ENCODE data around the gene IL20RA.

IL20RA gene

DNA sequence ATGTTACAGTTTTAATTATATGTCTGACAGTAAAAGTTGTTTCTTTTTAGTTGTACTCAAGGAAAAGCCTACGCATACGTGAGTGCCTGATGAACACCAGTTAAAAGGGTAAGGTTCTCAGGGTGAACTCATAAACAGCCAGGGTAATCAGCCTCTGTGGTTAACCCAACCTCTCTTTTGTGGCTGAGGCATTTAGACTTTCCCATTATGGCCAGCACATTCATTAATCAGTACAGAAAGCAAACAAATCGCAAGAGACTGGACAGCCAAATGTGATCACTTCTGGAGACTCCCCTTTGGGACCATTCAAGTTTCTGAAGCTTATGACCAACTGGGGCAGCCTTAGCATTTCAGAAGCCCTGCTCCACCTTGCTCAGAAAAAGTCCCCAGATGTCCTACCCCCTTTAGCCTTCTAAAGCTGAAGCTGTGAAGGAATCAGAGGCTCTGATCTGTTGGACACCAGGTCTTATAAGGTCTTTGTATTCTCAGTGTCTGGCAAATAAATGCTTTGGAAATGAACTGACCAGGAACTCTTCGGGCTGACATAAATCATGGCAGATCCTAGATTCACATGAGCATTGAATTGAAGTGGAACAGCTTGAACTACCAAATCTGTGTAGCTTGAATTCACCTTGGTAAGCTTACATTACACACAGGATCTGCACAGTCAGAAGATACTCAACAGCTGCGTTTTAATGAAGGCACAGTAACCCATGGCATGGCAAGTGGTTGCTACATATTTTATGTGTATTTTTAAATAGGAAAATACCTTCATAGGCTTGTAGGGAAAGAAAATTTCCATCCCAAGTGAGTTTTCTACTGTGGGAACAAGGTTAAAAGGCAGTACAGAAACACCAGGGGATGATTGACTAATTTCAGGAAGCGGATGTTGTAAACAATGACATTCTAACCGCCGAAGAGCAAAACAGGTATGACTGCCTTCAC is 18.7 kb downstream of the IL20RA start:
- H3K4me1 Mint-ChIP-seq (ENCODE audit: low read depth): peaks cover 6% of the 10 kb centered on the region
- H3K4me3 Mint-ChIP-seq: no peak overlapping the region
- no peaks in the 10 kb centered on the region for H3K36me3 Mint-ChIP-seq (ENCODE audit: low read depth)
- H3K27me3 Mint-ChIP-seq: peaks cover 67% of the 10 kb centered on the region
- DNase-seq: no peak
- H3K9me3 Mint-ChIP-seq: no peaks in the 10 kb centered on the region
- H3K27ac Mint-ChIP-seq: no peak overlapping the region

DNA sequence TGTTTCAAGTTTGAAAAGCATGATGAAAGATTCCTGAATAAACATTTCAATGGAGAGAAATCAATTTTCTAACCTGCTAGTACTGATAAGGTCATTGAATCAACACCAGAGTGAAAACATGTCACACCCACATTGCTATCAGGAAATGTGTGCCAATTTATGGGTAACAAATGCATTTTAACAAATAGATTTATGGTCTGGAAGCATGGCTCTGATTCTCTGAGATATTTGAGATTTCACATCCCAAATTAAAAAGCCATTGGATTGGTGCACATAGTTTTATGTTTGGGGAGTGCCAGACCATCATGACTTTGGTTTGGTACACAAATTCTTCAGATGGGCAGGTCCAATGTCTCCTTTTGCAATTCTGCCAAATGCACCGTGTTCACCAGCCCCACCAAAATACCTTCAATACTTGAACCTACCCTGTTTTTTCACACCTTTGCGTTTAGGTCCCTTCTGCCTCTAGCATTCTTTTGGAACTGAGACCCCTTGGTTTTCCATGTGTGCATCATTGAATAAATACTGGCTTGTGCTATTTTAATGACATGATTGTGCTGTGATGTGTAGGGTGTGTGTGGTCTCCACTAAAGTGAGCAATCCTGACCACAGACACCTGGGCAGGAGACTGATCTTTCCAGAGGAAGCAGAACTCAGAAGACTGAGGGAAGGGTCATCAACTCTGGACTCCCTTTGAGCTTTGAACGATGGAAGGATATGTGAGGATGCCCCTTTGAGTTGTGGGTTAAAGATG is 20.4 kb downstream of the IL20RA start:
- H3K27ac Mint-ChIP-seq: no peak overlapping the region
- H3K4me3 Mint-ChIP-seq: no peak overlapping the region
- H3K36me3 Mint-ChIP-seq (ENCODE audit: low read depth): no peaks in the 10 kb centered on the region
- H3K9me3 Mint-ChIP-seq: no peaks in the 10 kb centered on the region
- H3K4me1 Mint-ChIP-seq (ENCODE audit: low read depth): peaks cover 6% of the 10 kb centered on the region
- DNase-seq: no peak
- peaks cover 69% of the 10 kb centered on the region for H3K27me3 Mint-ChIP-seq

GRCh38 chr6:137020776-137021175 is 24.0 kb downstream of the IL20RA start:
- Mint-ChIP-seq H3K4me3 (no peak overlapping the region), H3K36me3 (ENCODE audit: low read depth) (no peaks in the 10 kb centered on the region), H3K9me3 (no peaks in the 10 kb centered on the region), H3K27me3 (peaks cover 60% of the 10 kb centered on the region), H3K27ac (no peak overlapping the region), H3K4me1 (ENCODE audit: low read depth) (peaks cover 4% of the 10 kb centered on the region)
- DNase-seq: no peak

- Mint-ChIP-seq H3K4me1 (ENCODE audit: low read depth) (no peaks in the 10 kb centered on the region), H3K9me3 (no peaks in the 10 kb centered on the region), H3K27me3 (peaks cover 67% of the 10 kb centered on the region), H3K4me3 (no peak overlapping the region), H3K27ac (no peak overlapping the region), H3K36me3 (ENCODE audit: low read depth) (no peaks in the 10 kb centered on the region)
- DNase-seq: no peak
Observed at GRCh38 chr6:137019476-137020272, 25.1 kb downstream of the IL20RA start.

DNA sequence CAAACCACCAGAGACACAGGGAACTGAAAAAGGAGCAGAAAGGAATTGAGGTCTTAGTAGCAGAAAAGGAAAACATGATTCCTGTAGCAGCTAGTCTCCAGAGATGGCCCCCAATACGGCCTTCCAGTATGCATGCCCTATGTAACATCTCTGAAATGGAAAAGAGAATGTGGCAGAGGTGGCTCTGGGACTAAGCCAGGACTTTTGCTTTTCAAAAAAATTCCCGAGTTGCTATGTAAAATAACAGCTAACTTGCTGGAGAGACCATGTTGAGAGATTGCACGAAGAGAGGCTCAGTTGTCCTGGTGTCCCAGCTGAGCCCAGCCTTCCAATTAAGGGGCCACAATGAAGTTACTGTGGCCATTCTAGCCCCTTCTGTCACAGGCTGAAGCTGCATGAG is 27.7 kb downstream of the IL20RA start:
- DNase-seq: no peak
- no peaks in the 10 kb centered on the region for H3K9me3 Mint-ChIP-seq
- H3K36me3 Mint-ChIP-seq (ENCODE audit: low read depth): no peaks in the 10 kb centered on the region
- no peaks in the 10 kb centered on the region for H3K4me1 Mint-ChIP-seq (ENCODE audit: low read depth)
- H3K27ac Mint-ChIP-seq: no peak overlapping the region
- H3K27me3 Mint-ChIP-seq: peaks cover 70% of the 10 kb centered on the region
- no peak overlapping the region for H3K4me3 Mint-ChIP-seq

GRCh38 chr6:137016356-137016755 is 28.4 kb downstream of the IL20RA start:
- no peak for DNase-seq
- Mint-ChIP-seq H3K27me3 (peaks cover 72% of the 10 kb centered on the region), H3K4me3 (no peak overlapping the region), H3K27ac (no peak overlapping the region), H3K9me3 (no peaks in the 10 kb centered on the region), H3K36me3 (ENCODE audit: low read depth) (no peaks in the 10 kb centered on the region), H3K4me1 (ENCODE audit: low read depth) (no peaks in the 10 kb centered on the region)

GRCh38 chr6:137015943-137016342 is 28.8 kb downstream of the IL20RA start:
- no peak for DNase-seq
- Mint-ChIP-seq H3K36me3 (ENCODE audit: low read depth) (no peaks in the 10 kb centered on the region), H3K27ac (no peak overlapping the region), H3K27me3 (peaks cover 69% of the 10 kb centered on the region), H3K9me3 (no peaks in the 10 kb centered on the region), H3K4me3 (no peak overlapping the region), H3K4me1 (ENCODE audit: low read depth) (no peaks in the 10 kb centered on the region)

GRCh38 chr6:137013738-137014602 is 30.8 kb downstream of the IL20RA start:
- Mint-ChIP-seq H3K27me3 (peaks cover 71% of the 10 kb centered on the region), H3K27ac (no peak overlapping the region), H3K9me3 (no peaks in the 10 kb centered on the region), H3K4me3 (no peak overlapping the region), H3K36me3 (ENCODE audit: low read depth) (no peaks in the 10 kb centered on the region), H3K4me1 (ENCODE audit: low read depth) (no peaks in the 10 kb centered on the region)
- DNase-seq: no peak

GRCh38 chr6:137013031-137013430 is 31.7 kb downstream of the IL20RA start:
- Mint-ChIP-seq H3K9me3 (no peaks in the 10 kb centered on the region), H3K36me3 (ENCODE audit: low read depth) (no peaks in the 10 kb centered on the region), H3K27me3 (peaks cover 69% of the 10 kb centered on the region), H3K4me1 (ENCODE audit: low read depth) (no peaks in the 10 kb centered on the region), H3K4me3 (no peak overlapping the region), H3K27ac (no peak overlapping the region)
- no peak for DNase-seq

DNA sequence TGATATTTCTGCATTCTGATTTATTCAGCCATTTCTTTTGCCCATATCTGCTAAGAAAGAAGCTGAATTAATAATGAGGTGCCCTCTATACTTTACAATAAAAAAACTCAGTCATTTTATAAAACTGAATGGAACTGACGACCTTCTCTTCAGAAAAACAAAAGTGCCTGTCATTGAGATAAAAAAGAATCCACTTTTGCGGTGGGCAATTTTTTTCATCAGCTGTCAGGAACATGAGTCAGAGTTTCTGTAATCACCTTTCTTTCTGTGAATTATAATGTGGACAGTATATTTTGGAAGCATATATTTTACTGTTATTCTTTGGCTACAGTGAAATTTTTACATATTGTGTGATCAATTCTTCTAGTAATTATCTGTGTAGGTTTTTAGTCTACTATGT is 33.4 kb downstream of the IL20RA start:
- Mint-ChIP-seq H3K27me3 (peaks cover 69% of the 10 kb centered on the region), H3K4me1 (ENCODE audit: low read depth) (no peaks in the 10 kb centered on the region), H3K9me3 (no peaks in the 10 kb centered on the region), H3K36me3 (ENCODE audit: low read depth) (no peaks in the 10 kb centered on the region), H3K4me3 (no peak overlapping the region), H3K27ac (no peak overlapping the region)
- no peak for DNase-seq

DNA sequence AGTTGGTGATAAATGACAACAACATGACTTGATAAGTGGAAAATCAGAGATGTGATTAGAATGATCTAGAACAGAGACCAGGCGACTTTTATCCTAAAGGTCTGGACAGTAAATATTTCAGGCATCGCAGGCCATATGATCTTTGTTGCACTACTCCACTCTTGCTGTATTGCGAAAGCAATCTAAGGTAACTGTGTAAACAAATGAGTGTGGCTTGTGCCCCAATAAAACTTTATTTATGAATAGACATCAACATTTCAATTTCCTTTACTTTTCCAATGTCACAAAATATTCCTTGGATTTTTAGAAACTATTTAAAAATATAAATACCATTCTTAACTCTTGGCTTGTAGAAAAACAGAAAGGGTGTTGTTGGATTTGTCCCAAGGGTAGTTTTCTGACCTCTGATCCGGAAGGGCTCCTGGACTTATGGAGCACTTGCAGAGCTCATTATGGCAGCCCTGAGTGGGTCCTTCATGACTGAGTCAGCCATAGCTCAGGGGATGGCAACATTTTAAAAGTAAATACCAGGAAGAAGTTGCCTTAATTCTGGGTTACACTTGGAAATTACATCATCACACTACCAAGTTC is 34.5 kb downstream of the IL20RA start:
- H3K27me3 Mint-ChIP-seq: peaks cover 57% of the 10 kb centered on the region

GRCh38 chr6:137008204-137008603 is 36.6 kb downstream of the IL20RA start:
- H3K4me1 Mint-ChIP-seq (ENCODE audit: low read depth): no peaks in the 10 kb centered on the region
- H3K4me3 Mint-ChIP-seq: no peak overlapping the region
- H3K36me3 Mint-ChIP-seq (ENCODE audit: low read depth): no peaks in the 10 kb centered on the region
- DNase-seq: no peak
- H3K27ac Mint-ChIP-seq: no peak overlapping the region
- peaks cover 53% of the 10 kb centered on the region for H3K27me3 Mint-ChIP-seq
- H3K9me3 Mint-ChIP-seq: no peaks in the 10 kb centered on the region

More for the DNA sequence above, 34.5 kb downstream of the IL20RA start:
- H3K4me1 Mint-ChIP-seq (ENCODE audit: low read depth): no peaks in the 10 kb centered on the region
- H3K27ac Mint-ChIP-seq: no peak overlapping the region
- DNase-seq: no peak
- no peaks in the 10 kb centered on the region for H3K9me3 Mint-ChIP-seq
- no peak overlapping the region for H3K4me3 Mint-ChIP-seq
- no peaks in the 10 kb centered on the region for H3K36me3 Mint-ChIP-seq (ENCODE audit: low read depth)

GRCh38 chr6:137006056-137006455 is 38.7 kb downstream of the IL20RA start:
- H3K9me3 Mint-ChIP-seq: no peaks in the 10 kb centered on the region
- H3K27me3 Mint-ChIP-seq: peaks cover 54% of the 10 kb centered on the region

More at GRCh38 chr6:137006056-137006455, 38.7 kb downstream of the IL20RA start:
- Mint-ChIP-seq H3K4me3 (no peak overlapping the region), H3K36me3 (ENCODE audit: low read depth) (no peaks in the 10 kb centered on the region), H3K4me1 (ENCODE audit: low read depth) (no peaks in the 10 kb centered on the region), H3K27ac (no peak overlapping the region)
- DNase-seq: no peak
